HG03520 (cell line): Measurements from ENCODE around the gene YPEL3.

Experiments used
- ATAC-seq: cut with Tn5 transposase; IDR thresholded peaks from one replicate; pipeline ENCODE4 v1.9.1; 2021; ENCODE audit warnings: mild to moderate bottlenecking, moderate library complexity; ENCODE audit not compliant: unreplicated experiment

Gene YPEL3

DNA sequence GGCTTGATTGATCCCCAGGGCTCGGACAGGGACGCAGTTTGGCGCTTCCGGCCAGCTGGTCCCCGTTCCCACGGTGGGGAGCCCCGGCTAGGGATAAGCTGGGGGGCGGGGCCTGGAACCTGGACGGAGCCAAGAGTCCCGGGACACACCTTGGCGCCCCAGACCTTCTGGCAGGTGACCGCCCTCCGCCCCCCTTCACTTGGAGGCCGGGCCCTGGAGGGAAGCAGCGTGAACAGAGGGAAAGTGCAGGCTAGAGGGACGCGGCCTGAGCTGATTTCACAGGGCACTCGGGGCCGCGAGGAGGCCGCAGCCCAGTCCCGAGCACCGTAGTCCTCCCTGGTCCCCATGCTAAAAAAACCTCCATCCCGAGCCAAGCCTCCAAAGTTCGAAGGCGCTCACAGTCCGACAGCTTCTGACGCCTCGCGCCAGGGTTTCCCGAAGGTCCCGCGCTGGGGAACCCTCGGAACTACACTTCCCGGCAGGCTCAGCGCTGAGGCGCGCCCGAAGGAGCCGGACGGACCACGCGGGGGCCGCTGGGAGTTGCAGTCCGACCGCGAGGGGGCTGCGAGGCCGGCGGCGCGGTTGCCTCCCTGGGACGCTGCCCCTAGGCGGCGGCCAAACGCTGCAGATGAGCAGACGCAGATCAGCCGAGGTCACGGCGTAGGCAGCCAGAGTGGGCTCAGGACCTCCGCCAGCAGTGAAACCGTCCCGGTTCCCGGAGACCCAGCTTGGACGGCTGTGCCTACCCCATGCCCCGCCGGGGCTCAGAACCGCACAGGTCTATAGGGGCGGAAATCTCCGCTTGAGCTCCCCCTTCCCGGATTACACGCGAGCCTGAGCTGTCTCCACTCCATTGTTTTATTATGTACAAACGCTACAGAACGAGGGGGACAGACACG lies 4.3 kb downstream of the YPEL3 start, which contains the start of gene TBX6:
TBX6 (minus strand) TSS at position 451 of the 899 bp plus-strand sequence. CDS start 731 bp downstream, outside the sequence.
- ATAC-seq: peak; percentile 53

- no peak for ATAC-seq
Measured at GRCh38 chr16:30090610-30091331, 5.2 kb downstream of the YPEL3 start.

- ATAC-seq: no peak
Measured at GRCh38 chr16:30088832-30089624, 7.0 kb downstream of the YPEL3 start.

GRCh38 chr16:30088237-30088831 lies 7.7 kb downstream of the YPEL3 start:
- no peak for ATAC-seq

DNA sequence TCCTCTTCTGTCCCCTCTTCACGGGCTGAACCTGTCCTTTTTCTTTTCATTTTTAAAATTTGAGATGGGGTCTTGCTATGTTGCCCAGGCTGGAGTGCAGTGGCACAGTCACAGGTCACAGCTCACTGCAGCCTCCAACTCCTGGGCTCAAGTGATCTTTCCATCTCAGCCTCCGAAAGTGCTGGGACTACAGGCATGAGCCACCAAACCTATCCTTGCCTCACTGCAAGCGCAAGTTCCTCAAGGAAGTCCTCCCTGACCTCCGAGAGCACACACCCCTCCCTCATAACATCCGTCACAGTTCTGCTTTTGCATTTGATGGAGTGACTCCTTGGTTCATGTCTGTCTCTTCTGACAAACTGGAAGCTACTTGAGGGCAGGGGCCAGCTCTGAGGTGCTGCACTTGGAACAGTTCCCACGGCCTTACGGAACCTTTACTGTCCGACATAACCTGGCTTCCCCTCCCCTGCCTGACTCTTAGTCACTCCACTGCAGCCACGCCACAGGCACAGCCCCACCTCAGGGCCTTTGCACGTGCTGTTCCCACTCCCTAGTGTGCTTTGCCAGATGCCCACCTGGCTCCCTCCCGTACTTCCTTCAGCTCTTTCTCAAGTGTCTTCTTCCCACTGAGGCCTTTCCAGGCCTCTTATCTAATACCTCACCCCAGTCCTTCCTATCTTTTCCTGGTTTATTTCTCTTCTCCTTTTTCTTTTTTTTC lies 8.7 kb downstream of the YPEL3 start:
- no peak for ATAC-seq

GRCh38 chr16:30086291-30087140 lies 9.5 kb downstream of the YPEL3 start:
- no peak for ATAC-seq

DNA sequence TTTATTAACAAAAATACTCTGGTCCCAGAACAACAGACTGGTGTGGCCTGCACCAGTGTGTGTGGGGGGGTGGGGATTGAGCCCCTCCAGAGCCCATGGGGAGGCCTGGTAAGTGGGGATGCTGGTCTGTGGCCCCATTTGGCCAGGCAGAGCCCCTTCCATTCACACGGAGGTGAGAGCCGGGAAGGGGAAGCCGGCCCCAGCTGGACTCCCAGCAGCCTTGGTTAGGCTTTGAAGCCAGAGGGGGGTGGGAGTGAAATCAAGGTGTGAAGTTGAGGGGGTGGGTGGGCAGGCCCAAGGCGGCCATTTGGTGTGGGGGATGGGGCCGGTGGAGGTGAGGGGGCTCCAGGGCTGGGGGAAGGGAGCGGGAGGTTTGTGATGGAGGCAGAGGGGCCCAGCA lies 10.2 kb downstream of the YPEL3 start:
- ATAC-seq: no peak

GRCh38 chr16:30085247-30085646 lies 10.8 kb downstream of the YPEL3 start:
- ATAC-seq: no peak

DNA sequence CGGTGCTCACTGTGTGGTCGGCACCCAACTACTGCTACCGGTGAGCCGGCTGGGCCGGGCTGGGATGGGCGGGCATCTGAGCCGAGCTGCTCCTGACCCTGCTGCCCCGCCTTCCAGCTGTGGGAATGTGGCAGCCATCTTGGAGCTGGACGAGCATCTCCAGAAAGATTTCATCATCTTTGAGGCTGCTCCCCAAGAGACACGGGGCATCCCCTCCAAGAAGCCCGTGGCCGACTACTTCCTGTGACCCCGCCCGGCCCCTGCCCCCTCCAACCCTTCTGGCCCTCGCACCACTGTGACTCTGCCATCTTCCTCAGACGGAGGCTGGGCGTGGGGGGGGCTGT lies 11.2 kb downstream of the YPEL3 start:
- no peak for ATAC-seq

- no peak for ATAC-seq
Measured at GRCh38 chr16:30084096-30084815, 11.8 kb downstream of the YPEL3 start.

DNA sequence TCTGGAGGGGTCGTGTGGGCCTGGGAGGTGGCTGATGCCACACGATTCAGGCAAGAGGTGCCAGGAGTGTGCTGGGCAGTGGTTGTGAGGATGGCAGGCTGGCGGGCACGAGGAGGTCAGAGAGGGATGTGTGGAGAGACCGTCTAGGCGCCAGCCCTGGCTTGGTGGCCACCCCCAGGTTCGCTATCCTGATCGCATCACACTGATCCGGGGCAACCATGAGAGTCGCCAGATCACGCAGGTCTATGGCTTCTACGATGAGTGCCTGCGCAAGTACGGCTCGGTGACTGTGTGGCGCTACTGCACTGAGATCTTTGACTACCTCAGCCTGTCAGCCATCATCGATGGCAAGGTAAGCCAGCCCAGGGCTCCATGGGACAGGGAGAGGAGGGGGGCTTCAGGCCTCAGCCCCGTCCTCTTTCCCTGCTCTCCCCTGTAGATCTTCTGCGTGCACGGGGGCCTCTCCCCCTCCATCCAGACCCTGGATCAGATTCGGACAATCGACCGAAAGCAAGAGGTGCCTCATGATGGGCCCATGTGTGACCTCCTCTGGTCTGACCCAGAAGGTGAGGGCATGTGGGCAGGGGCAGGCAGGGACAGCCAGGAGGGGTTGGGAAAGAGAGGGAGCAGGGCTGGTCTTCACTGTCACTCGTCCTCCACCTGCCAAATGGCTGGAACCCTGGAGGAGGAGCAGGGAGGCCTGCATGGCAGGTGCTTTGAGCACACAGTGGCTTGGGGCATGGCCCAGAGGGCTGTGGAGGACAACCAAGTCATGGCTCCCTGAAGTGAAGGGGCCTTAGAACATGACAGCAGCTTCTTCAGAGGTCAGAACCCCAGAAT lies 12.6 kb downstream of the YPEL3 start:
- ATAC-seq: no peak

GRCh38 chr16:30082545-30083090 lies 13.4 kb downstream of the YPEL3 start:
- no peak for ATAC-seq

GRCh38 chr16:30079480-30079879 lies 16.5 kb downstream of the YPEL3 start:
- ATAC-seq: no peak

GRCh38 chr16:30078744-30079143 lies 17.3 kb downstream of the YPEL3 start:
- ATAC-seq: no peak

GRCh38 chr16:30077656-30078055 lies 18.4 kb downstream of the YPEL3 start:
- no peak for ATAC-seq

GRCh38 chr16:30076276-30076791 lies 19.7 kb downstream of the YPEL3 start:
- ATAC-seq: peak; percentile 24
